Choroid plexus epithelial cell (primary cell): ENCODE results near the gene IARS1.

ENCODE experiments used
- DNase-seq: peaks from one replicate; pipeline ENCODE4 v3.0.0-alpha.2; 2010; ENCODE audit warnings: low read depth
- H3K4me3 ChIP-seq: 2 replicates; pipeline ENCODE4 v1.5.1; 2011; ENCODE audit warnings: low read depth, mild to moderate bottlenecking, control low read depth, low read length, moderate library complexity
- TF ChIP-seq, protein P1 (sequence below): conservative IDR thresholded peaks from 2 replicates; pipeline ENCODE4 v1.5.1; 2011; ENCODE audit warnings: low read depth, mild to moderate bottlenecking, control low read depth, inconsistent platforms, low read length, moderate library complexity

Gene IARS1

DNA sequence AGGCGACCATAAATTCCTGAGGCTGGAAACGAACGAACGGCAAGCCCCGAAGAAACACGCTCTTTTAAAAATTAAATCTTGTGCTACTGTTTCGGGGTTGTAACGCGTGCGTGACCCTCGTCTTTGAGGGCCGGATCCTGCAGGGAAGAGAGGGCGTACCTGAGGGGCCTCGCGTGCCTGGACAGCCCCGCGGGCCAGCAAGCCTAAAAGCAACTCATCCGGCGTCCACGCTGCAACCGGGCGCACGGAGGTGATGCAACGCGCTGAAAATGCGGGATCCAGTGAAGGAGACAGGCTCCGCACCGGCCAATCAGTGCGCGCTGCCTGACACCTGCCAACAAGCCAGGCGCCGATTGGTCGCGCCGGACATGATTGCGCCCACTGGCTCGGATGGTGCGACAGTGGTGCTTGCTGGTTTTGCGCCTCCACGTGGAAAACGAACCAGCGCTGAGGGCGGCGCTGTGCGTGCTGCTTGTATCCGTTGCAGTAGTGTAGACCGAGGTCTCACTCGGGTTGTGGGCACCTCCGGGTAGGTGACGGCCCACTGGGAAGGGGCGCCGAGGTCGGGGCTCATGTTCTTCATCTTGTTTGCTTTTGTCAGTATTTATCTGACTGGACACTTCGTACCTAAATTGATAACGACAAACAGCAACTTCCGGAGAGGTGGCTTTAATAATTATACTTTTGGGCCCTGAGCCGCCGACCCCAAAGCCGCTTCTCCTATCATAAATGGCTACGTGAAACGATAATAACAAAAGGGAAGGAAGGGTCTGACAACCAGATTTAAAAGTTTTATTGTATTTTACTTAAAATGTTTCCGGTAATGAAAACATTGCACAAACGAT, at the start of gene IARS1:
Gene IARS1, minus strand, starts transcription at position 246 of the 845 bp plus-strand sequence. CDS start 4,278 bp downstream, outside the sequence.
- DNase-seq: peak; percentile 99
- peak within 1 kb of the TSS; percentile 86 for H3K4me3 ChIP-seq
- TF ChIP-seq, protein P1, sequence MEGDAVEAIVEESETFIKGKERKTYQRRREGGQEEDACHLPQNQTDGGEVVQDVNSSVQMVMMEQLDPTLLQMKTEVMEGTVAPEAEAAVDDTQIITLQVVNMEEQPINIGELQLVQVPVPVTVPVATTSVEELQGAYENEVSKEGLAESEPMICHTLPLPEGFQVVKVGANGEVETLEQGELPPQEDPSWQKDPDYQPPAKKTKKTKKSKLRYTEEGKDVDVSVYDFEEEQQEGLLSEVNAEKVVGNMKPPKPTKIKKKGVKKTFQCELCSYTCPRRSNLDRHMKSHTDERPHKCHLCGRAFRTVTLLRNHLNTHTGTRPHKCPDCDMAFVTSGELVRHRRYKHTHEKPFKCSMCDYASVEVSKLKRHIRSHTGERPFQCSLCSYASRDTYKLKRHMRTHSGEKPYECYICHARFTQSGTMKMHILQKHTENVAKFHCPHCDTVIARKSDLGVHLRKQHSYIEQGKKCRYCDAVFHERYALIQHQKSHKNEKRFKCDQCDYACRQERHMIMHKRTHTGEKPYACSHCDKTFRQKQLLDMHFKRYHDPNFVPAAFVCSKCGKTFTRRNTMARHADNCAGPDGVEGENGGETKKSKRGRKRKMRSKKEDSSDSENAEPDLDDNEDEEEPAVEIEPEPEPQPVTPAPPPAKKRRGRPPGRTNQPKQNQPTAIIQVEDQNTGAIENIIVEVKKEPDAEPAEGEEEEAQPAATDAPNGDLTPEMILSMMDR: peak; percentile 43

DNA sequence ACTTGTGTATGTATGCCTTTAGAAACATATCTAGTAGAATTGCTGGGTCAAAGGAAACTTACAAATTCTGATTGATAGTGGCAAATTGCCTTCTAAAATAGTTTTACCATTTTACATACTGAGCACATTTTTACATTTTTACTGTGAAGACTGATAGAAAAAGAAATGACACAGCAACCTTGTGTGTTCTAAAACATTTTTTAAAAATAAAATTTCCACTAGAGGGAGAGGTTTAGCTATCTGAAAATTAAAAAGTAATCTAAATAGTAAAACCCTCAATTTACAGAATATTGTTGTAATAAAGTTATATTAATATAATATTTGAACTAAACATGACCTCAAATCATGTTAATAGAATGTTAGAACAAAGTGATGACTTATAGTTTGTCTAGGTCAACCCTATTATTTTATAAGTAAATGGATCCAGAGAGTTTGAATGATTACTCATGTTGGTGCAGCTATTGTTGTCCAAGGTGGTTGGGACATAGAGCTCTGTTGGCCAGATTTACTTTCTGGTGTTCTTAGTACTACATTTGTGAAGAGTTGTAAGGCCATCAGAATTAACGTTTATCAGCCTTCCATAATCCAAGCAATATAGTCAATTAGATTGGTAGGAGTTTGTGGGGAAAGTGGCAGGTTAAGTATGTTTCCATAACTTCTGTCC, 49.5 kb upstream of the IARS1 start:
- TF ChIP-seq, protein P1: peak; percentile 26
- H3K4me3 ChIP-seq: no peak overlapping the region
- DNase-seq: peak; percentile 28

DNA sequence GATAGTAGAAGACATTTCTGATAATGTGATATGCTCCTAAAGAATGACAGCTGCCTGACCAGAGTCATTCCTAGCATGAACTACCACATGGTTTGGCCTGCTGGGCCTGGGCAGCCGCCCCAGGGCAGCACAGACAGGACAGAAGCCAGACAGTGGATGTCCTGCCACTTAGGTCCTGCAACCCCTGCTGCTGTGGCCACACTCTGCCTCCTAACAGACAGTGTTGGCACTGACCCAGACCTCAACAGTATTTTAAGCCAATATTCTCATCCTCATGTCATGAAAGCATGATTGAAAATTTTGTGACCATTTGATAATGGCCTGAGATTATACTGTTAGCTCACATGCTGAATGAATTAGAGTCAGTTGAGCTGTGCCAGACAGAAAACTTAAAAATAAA, 48.1 kb upstream of the IARS1 start:
- no peak for DNase-seq
- TF ChIP-seq, protein P1: no peak
- H3K4me3 ChIP-seq: no peak overlapping the region

DNA sequence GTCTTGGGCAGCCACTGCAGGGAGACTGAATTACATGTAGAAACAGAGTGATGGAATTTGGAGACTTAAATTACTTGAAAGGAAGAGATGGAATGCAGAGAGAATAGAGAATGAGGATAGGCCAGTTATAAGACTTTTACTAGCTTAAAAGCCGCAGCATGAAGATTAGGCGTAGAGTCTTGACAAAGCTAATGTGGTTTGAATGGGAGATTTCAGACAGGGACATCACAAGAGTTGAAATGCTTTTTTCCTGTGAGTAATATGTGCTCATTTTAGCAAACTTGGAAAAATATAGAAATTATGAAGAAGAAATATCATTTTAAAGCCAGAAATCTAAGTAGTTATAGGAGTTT, 39.8 kb upstream of the IARS1 start:
- no peak overlapping the region for H3K4me3 ChIP-seq
- DNase-seq: no peak
- TF ChIP-seq, protein P1: no peak

DNA sequence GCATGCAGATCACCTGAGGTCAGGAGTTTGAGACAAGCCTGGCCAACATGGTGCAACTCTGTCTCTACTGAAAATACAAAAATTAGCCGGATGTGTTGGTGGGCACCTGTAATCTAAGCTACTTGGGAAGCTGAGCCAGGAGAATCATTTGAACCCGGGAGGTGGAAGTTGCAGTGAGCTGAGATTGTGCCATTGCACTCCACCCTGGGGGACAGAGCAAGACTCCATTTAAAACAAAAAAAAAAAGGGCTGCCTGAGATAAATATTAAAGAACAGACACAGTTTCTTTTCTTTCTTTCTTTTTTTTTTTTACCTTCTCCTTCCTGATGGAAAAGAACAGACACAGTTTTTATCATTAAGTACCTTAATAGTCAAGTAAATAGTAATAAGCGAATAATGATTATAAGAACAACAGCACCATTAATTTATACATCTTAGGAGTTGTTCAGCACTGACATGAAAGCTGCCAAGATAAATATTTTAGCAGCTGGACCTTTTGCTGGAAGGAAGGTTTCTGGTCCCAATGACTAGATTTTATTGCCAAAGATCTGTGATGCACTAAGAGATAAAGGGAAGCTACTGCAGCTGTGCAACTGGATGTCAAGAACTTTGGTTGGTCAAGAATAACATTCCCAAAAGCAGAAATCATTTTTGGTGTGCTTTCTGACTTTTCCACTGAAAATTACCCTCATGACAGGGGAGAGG, 39.2 kb upstream of the IARS1 start:
- TF ChIP-seq, protein P1: no peak
- no peak overlapping the region for H3K4me3 ChIP-seq
- peak; percentile 75 for DNase-seq

DNA sequence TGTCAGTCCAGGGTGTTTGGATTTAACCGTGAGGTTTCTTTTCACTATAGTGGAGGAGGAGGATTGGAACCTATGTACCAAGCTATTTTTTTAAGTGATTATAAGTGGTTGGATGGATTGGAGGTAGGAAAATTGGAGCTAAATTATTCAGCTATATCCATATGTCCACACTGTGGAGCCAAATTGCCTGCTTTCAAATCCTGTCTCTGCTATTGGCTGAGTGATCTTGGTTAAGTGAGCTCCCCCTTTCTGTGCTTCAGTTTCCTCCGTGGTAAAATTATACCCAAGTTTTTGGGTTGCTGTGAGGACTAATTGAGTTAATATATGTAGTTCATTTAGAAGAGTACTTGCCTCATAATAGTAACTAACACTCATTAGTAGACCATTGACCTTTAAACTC, 34.7 kb upstream of the IARS1 start:
- H3K4me3 ChIP-seq: no peak overlapping the region
- DNase-seq: peak; percentile 89

More for the DNA sequence above, 34.7 kb upstream of the IARS1 start:
- TF ChIP-seq, protein P1: peak; percentile 65
